Stimulated activated naive CD8-positive, alpha-beta T cell treated with anti-CD3 and anti-CD28 coated beads, Interleukin-15, Interleukin-2, amounts not matched to agents 100 ng/mL and 50 ng/mL, for 24 hours (primary cell): Measurements from ENCODE around the gene TMEM88.

Experiments
- H3K27ac Mint-ChIP-seq: one replicate; pipeline ENCODE4 v1.8.0; 2021; ENCODE audit warnings: mild to moderate bottlenecking, mixed read lengths
- H3K27me3 Mint-ChIP-seq: one replicate; pipeline ENCODE4 v1.8.0; 2021; ENCODE audit warnings: mixed read lengths
- H3K36me3 Mint-ChIP-seq: one replicate; pipeline ENCODE4 v1.8.0; 2021; ENCODE audit warnings: low read depth, mixed read lengths
- H3K4me1 Mint-ChIP-seq: one replicate; pipeline ENCODE4 v1.8.0; 2021; ENCODE audit warnings: low read depth, mixed read lengths
- H3K4me3 Mint-ChIP-seq: one replicate; pipeline ENCODE4 v1.8.0; 2021; ENCODE audit warnings: mild to moderate bottlenecking, mixed read lengths
- H3K9me3 Mint-ChIP-seq: one replicate; pipeline ENCODE4 v1.8.0; 2021; ENCODE audit warnings: mixed read lengths

The TMEM88 gene

DNA sequence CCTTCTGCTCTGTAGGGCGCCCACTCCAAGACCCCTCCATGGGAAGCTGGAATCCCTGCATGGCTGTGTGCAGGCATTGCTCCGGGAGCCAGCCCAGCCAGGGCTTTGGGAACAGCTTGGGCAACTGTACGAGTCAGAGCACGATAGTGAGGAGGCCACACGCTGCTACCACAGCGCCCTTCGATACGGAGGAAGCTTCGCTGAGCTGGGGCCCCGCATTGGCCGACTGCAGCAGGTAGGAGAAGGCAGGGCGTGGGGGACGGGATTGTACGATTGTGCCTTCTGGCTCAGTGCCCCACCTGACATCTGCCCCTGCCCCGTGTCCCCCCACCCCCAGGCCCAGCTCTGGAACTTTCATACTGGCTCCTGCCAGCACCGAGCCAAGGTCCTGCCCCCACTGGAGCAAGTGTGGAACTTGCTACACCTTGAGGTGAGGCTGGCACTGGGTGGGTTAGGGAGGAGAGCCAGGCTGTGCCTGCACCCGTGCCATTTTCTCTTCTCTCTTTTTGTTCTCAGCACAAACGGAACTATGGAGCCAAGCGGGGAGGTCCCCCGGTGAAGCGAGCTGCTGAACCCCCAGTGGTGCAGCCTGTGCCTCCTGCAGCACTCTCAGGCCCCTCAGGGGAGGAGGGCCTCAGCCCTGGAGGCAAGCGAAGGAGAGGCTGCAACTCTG is 8.7 kb upstream of the TMEM88 start:
- peak overlapping the region; percentile 88 for H3K4me3 Mint-ChIP-seq
- H3K4me1 Mint-ChIP-seq: peaks cover 58% of the 10 kb centered on the region
- H3K36me3 Mint-ChIP-seq: peaks cover 39% of the 10 kb centered on the region
- H3K27me3 Mint-ChIP-seq: no peaks in the 10 kb centered on the region
- H3K27ac Mint-ChIP-seq: no peak overlapping the region
- H3K9me3 Mint-ChIP-seq: no peaks in the 10 kb centered on the region

DNA sequence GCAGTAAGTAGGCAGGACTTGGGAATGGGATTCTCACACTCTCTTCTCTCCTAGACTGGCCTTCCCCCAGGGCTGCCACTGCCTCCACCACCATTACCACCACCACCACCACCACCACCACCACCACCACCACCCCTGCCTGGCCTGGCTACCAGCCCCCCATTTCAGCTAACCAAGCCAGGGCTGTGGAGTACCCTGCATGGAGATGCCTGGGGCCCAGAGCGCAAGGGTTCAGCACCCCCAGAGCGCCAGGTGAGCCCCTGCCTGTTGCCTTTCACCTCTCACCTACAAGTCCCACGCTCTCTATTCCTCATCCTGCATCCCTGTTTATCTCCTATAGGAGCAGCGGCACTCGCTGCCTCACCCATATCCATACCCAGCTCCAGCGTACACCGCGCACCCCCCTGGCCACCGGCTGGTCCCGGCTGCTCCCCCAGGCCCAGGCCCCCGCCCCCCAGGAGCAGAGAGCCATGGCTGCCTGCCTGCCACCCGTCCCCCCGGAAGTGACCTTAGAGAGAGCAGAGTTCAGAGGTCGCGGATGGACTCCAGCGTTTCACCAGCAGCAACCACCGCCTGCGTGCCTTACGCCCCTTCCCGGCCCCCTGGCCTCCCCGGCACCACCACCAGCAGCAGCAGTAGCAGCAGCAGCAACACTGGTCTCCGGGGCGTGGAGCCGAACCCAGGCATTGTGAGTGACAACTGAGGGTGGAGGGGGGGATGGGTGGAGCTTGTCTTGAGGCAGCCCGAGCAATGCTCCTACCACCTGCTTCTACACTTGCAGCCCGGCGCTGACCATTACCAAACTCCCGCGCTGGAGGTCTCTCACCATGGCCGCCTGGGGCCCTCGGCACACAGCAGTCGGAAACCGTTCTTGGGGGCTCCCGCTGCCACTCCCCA is 7.9 kb upstream of the TMEM88 start:
- peaks cover 45% of the 10 kb centered on the region for H3K36me3 Mint-ChIP-seq
- H3K9me3 Mint-ChIP-seq: no peaks in the 10 kb centered on the region
- H3K27ac Mint-ChIP-seq: peak overlapping the region; percentile 63
- H3K4me1 Mint-ChIP-seq: peaks cover 61% of the 10 kb centered on the region
- H3K4me3 Mint-ChIP-seq: peak overlapping the region; percentile 76
- no peaks in the 10 kb centered on the region for H3K27me3 Mint-ChIP-seq

DNA sequence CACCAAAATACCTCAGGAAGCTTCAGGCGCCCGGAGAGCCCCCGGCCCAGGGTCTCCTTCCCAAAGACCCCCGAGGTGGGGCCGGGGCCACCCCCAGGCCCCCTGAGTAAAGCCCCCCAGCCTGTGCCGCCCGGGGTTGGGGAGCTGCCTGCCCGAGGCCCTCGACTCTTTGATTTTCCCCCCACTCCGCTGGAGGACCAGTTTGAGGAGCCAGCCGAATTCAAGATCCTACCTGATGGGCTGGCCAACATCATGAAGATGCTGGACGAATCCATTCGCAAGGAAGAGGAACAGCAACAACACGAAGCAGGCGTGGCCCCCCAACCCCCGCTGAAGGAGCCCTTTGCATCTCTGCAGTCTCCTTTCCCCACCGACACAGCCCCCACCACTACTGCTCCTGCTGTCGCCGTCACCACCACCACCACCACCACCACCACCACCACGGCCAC is 6.7 kb upstream of the TMEM88 start:
- Mint-ChIP-seq H3K4me1 (peaks cover 63% of the 10 kb centered on the region), H3K4me3 (no peak overlapping the region)

DNA sequence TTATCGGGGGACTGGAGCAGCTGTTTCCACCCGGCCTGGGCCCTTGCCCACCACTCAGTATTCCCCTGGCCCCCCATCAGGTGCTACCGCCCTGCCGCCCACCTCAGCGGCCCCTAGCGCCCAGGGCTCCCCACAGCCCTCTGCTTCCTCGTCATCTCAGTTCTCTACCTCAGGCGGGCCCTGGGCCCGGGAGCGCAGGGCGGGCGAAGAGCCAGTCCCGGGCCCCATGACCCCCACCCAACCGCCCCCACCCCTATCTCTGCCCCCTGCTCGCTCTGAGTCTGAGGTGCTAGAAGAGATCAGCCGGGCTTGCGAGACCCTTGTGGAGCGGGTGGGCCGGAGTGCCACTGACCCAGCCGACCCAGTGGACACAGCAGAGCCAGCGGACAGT is 6.1 kb upstream of the TMEM88 start:
- Mint-ChIP-seq H3K36me3 (peaks cover 48% of the 10 kb centered on the region), H3K4me3 (no peak overlapping the region), H3K4me1 (peaks cover 64% of the 10 kb centered on the region)

More for the DNA sequence above, 6.7 kb upstream of the TMEM88 start:
- Mint-ChIP-seq H3K27me3 (no peaks in the 10 kb centered on the region), H3K9me3 (no peaks in the 10 kb centered on the region), H3K36me3 (peaks cover 46% of the 10 kb centered on the region), H3K27ac (no peak overlapping the region)

DNA sequence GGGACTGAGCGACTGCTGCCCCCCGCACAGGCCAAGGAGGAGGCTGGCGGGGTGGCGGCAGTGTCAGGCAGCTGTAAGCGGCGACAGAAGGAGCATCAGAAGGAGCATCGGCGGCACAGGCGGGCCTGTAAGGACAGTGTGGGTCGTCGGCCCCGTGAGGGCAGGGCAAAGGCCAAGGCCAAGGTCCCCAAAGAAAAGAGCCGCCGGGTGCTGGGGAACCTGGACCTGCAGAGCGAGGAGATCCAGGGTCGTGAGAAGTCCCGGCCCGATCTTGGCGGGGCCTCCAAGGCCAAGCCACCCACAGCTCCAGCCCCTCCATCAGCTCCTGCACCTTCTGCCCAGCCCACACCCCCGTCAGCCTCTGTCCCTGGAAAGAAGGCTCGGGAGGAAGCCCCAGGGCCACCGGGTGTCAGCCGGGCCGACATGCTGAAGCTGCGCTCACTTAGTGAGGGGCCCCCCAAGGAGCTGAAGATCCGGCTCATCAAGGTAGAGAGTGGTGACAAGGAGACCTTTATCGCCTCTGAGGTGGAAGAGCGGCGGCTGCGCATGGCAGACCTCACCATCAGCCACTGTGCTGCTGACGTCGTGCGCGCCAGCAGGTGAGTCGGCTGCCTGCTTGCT is 5.6 kb upstream of the TMEM88 start:
- Mint-ChIP-seq H3K4me3 (no peak overlapping the region), H3K4me1 (peaks cover 68% of the 10 kb centered on the region), H3K27ac (no peak overlapping the region), H3K9me3 (no peaks in the 10 kb centered on the region), H3K36me3 (peaks cover 51% of the 10 kb centered on the region), H3K27me3 (no peaks in the 10 kb centered on the region)

More for the DNA sequence above, 6.1 kb upstream of the TMEM88 start:
- Mint-ChIP-seq H3K9me3 (no peaks in the 10 kb centered on the region), H3K27ac (no peak overlapping the region), H3K27me3 (no peaks in the 10 kb centered on the region)

DNA sequence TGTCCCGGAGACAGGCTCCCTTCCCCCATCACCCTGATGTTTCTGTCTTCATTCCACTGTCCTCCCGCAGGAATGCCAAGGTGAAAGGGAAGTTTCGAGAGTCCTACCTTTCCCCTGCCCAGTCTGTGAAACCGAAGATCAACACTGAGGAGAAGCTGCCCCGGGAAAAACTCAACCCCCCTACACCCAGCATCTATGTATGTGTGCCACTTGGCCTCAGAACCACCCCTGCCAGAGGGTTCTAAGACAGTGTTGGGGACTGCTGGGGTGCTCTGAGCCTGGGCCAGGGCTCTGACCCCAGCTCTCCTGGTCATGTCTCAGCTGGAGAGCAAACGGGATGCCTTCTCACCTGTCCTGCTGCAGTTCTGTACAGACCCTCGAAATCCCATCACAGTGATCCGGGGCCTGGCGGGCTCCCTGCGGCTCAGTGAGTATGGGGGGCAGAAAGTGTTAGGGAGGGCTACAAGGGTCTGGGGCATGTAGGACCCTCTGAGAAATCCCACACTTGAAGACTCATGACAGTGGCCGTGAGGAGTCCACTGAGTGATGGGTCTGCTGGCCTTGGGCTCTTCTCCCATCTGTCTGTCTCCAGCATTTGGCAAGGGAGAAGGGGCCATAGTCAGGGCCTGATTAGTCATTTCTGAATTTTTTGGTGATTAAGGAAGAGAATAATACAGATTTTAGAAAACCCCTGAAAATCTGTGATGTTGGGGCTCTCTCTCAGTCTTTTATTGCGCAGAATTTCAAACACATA is 4.9 kb upstream of the TMEM88 start:
- H3K36me3 Mint-ChIP-seq: peaks cover 51% of the 10 kb centered on the region
- peak overlapping the region; percentile 10 for H3K4me3 Mint-ChIP-seq
- H3K27me3 Mint-ChIP-seq: no peaks in the 10 kb centered on the region
- no peaks in the 10 kb centered on the region for H3K9me3 Mint-ChIP-seq
- peak overlapping the region; percentile 45 for H3K27ac Mint-ChIP-seq
- peaks cover 68% of the 10 kb centered on the region for H3K4me1 Mint-ChIP-seq

DNA sequence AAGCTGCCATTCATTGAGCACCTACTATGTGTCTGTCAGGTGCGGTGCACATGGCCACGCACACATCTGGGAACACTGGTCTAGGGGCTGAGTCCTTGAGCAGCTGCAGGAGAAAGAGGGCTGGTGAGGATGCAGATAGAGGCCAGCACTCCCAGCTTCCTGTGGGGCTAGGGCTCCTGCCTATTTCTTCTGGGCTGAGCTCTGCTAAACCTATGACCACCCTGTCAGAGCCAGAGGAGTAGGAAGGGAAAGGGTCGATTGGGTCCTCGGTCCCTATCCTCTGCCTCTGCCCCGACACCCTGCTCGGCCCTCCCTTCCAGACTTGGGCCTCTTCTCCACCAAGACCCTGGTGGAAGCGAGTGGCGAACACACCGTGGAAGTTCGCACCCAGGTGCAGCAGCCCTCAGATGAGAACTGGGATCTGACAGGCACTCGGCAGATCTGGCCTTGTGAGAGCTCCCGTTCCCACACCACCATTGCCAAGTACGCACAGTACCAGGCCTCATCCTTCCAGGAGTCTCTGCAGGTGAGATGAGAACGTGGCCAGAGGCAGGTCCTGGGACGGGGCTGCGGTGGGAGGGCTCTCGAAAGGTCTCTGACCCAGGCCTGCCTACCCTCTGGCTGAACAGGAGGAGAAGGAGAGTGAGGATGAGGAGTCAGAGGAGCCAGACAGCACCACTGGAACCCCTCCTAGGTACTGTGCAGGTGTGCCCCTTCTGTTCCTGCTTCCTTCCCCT is 4.0 kb upstream of the TMEM88 start:
- H3K36me3 Mint-ChIP-seq: peaks cover 41% of the 10 kb centered on the region
- peaks cover 59% of the 10 kb centered on the region for H3K4me1 Mint-ChIP-seq
- H3K27ac Mint-ChIP-seq: no peak overlapping the region
- H3K4me3 Mint-ChIP-seq: peak overlapping the region; percentile 74
- no peaks in the 10 kb centered on the region for H3K27me3 Mint-ChIP-seq
- no peaks in the 10 kb centered on the region for H3K9me3 Mint-ChIP-seq

DNA sequence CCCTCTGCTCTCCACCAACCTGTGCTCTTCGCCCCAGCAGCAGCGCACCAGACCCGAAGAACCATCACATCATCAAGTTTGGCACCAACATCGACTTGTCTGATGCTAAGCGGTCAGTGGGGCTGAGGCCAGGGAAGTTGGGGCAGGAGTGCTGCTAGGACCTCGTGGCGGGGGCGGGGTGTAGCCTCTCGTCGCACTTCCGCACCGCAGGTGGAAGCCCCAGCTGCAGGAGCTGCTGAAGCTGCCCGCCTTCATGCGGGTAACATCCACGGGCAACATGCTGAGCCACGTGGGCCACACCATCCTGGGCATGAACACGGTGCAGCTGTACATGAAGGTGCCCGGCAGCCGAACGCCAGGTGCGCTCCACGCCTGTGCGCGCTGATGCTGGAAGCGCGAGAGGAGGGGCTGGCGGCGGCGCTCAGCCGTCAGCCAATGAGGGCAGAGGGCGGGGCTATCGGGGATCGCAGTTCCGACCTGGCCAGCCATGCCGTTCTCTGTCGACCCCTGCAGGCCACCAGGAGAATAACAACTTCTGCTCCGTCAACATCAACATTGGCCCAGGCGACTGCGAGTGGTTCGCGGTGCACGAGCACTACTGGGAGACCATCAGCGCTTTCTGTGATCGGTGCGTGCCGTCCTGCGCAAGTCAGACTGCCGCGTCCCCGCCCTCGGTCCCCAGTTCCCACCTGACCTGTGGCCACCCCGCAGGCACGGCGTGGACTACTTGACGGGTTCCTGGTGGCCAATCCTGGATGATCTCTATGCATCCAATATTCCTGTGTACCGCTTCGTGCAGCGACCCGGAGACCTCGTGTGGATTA is 3.2 kb upstream of the TMEM88 start:
- Mint-ChIP-seq H3K27me3 (no peaks in the 10 kb centered on the region), H3K36me3 (peaks cover 34% of the 10 kb centered on the region), H3K4me3 (peak overlapping the region; percentile 74), H3K9me3 (no peaks in the 10 kb centered on the region), H3K4me1 (peaks cover 52% of the 10 kb centered on the region), H3K27ac (peak overlapping the region; percentile 61)

DNA sequence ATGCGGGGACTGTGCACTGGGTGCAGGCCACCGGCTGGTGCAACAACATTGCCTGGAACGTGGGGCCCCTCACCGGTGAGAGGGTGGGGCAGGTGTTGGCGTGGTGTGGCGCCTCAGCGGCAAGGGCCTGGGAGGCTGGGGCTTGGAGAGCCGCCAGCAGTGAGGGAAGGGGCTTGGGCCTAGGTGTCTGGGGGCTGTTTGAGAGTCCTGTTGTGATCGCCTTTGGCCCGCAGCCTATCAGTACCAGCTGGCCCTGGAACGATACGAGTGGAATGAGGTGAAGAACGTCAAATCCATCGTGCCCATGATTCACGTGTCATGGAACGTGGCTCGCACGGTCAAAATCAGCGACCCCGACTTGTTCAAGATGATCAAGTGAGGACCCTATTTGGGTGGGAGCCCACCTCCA is 2.6 kb upstream of the TMEM88 start:
- Mint-ChIP-seq H3K4me3 (no peak overlapping the region), H3K27me3 (no peaks in the 10 kb centered on the region), H3K27ac (peak overlapping the region; percentile 61), H3K36me3 (peaks cover 30% of the 10 kb centered on the region), H3K4me1 (peaks cover 46% of the 10 kb centered on the region), H3K9me3 (no peaks in the 10 kb centered on the region)

DNA sequence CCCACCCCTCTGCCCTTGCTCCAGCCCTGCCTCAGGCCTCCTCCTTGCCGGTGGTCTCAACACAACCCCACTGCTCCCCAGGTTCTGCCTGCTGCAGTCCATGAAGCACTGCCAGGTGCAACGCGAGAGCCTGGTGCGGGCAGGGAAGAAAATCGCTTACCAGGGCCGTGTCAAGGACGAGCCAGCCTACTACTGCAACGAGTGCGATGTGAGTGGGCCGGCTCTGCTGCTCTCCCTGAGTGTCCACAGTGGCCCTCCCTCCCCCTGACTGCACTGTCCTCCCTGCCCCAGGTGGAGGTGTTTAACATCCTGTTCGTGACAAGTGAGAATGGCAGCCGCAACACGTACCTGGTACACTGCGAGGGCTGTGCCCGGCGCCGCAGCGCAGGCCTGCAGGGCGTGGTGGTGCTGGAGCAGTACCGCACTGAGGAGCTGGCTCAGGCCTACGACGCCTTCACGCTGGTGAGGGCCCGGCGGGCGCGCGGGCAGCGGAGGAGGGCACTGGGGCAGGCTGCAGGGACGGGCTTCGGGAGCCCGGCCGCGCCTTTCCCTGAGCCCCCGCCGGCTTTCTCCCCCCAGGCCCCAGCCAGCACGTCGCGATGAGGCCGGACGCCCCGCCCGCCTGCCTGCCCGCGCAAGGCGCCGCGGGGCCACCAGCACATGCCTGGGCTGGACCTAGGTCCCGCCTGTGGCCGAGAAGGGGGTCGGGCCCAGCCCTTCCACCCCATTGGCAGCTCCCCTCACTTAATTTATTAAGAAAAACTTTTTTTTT is 1.8 kb upstream of the TMEM88 start:
- H3K27ac Mint-ChIP-seq: no peak overlapping the region
- peaks cover 44% of the 10 kb centered on the region for H3K4me1 Mint-ChIP-seq
- no peak overlapping the region for H3K4me3 Mint-ChIP-seq
- no peaks in the 10 kb centered on the region for H3K9me3 Mint-ChIP-seq
- no peaks in the 10 kb centered on the region for H3K27me3 Mint-ChIP-seq
- H3K36me3 Mint-ChIP-seq: peaks cover 30% of the 10 kb centered on the region

DNA sequence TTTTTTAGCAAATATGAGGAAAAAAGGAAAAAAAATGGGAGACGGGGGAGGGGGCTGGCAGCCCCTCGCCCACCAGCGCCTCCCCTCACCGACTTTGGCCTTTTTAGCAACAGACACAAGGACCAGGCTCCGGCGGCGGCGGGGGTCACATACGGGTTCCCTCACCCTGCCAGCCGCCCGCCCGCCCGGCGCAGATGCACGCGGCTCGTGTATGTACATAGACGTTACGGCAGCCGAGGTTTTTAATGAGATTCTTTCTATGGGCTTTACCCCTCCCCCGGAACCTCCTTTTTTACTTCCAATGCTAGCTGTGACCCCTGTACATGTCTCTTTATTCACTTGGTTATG is 1.2 kb upstream of the TMEM88 start:
- H3K9me3 Mint-ChIP-seq: no peaks in the 10 kb centered on the region
- H3K27ac Mint-ChIP-seq: no peak overlapping the region
- peaks cover 41% of the 10 kb centered on the region for H3K4me1 Mint-ChIP-seq
- peaks cover 31% of the 10 kb centered on the region for H3K36me3 Mint-ChIP-seq
- no peaks in the 10 kb centered on the region for H3K27me3 Mint-ChIP-seq
- H3K4me3 Mint-ChIP-seq: peak overlapping the region; percentile 10

DNA sequence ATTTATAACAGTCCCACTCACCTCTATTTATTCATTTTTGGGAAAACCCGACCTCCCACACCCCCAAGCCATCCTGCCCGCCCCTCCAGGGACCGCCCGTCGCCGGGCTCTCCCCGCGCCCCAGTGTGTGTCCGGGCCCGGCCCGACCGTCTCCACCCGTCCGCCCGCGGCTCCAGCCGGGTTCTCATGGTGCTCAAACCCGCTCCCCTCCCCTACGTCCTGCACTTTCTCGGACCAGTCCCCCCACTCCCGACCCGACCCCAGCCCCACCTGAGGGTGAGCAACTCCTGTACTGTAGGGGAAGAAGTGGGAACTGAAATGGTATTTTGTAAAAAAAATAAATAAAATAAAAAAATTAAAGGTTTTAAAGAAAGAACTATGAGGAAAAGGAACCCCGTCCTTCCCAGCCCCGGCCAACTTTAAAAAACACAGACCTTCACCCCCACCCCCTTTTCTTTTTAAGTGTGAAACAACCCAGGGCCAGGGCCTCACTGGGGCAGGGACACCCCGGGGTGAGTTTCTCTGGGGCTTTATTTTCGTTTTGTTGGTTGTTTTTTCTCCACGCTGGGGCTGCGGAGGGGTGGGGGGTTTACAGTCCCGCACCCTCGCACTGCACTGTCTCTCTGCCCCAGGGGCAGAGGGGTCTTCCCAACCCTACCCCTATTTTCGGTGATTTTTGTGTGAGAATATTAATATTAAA is 638 bp upstream of the TMEM88 start:
- no peaks in the 10 kb centered on the region for H3K27me3 Mint-ChIP-seq
- peaks cover 41% of the 10 kb centered on the region for H3K4me1 Mint-ChIP-seq
- peaks cover 37% of the 10 kb centered on the region for H3K36me3 Mint-ChIP-seq
- H3K27ac Mint-ChIP-seq: no peak overlapping the region
- no peaks in the 10 kb centered on the region for H3K9me3 Mint-ChIP-seq
- H3K4me3 Mint-ChIP-seq: peak overlapping the region; percentile 10
